ENCODE measurements around the gene SLC5A10. TPM values are rescaled to one million over a fixed set of nuclear protein-coding genes. Genes with fewer than 3 reads are reported as not detected.
"Not testable (repeated sequence)": the region's sequence is repeated elsewhere in the genome, so short reads cannot be mapped to it uniquely, and the experiment has no call there.

SLC5A10 gene
- total RNA-seq, 6 donors from 2014 or later = not detected

DNA sequence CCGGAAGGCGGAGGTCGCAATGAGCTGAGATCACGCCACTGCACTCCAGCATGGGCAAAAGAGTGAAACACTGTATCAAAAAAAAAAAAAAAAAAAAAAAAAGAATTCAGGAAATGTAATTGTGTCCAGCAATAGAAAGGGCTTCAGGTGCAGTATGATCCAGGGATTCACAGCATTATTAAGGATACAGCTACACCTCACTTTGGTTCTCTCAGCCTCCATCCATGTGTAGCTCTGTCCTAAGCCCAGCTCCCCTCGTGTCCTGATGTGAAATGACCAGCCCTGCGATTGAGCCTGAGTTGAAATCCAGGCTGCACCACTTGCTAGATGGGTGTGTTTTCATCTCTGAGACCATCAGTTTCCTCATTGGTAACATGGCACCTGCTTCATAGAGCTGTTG is 3.0 kb downstream of the SLC5A10 start:
- DNase-seq = no peak
- Histone ChIP-seq H3K36me3 (no peaks in the 10 kb centered on the region), H3K4me3 (no peak overlapping the region), H3K4me1 (no peaks in the 10 kb centered on the region), H3K27ac (no peak overlapping the region), H3K9me3 (no peaks in the 10 kb centered on the region), H3K27me3 (no peaks in the 10 kb centered on the region)
- TF ChIP-seq EP300 (IDR thresholded peaks at IDR 0.05) (no peak), POLR2A (IDR thresholded peaks at IDR 0.05) (no peak), POLR2AphosphoS5 (IDR thresholded peaks at IDR 0.05) (no peak)
- TF ChIP-seq, protein P1, sequence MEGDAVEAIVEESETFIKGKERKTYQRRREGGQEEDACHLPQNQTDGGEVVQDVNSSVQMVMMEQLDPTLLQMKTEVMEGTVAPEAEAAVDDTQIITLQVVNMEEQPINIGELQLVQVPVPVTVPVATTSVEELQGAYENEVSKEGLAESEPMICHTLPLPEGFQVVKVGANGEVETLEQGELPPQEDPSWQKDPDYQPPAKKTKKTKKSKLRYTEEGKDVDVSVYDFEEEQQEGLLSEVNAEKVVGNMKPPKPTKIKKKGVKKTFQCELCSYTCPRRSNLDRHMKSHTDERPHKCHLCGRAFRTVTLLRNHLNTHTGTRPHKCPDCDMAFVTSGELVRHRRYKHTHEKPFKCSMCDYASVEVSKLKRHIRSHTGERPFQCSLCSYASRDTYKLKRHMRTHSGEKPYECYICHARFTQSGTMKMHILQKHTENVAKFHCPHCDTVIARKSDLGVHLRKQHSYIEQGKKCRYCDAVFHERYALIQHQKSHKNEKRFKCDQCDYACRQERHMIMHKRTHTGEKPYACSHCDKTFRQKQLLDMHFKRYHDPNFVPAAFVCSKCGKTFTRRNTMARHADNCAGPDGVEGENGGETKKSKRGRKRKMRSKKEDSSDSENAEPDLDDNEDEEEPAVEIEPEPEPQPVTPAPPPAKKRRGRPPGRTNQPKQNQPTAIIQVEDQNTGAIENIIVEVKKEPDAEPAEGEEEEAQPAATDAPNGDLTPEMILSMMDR (IDR thresholded peaks at IDR 0.05) = no peak
- WGBS, 2 donors = 94 to 97% methylated on average over 6 of the region's 6 CpGs
- ATAC-seq (ENCODE audit: low FRiP score in 2 of 2) = no peak

DNA sequence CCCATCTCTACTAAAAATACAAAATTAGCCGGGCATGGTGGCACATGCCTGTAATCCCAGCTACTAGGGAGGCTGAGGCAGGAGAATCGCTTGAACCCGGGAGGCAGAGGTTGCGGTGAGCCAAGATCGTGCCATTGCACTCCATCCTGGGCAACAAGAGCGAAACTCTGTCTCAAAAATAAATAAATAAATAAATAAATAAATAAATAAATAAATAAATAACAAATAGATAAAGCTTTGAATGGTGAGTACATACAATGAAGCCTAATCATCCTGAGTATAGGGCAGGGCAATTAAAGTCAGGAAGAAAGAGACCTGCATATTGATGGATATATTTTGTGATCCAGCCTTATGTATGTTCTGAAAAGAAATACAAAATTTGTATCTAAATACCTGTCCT is 4.1 kb downstream of the SLC5A10 start:
- H3K4me3 ChIP-seq; H3K27ac ChIP-seq; H3K9me3 ChIP-seq; H3K27me3 ChIP-seq; DNase-seq; H3K36me3 ChIP-seq; H3K4me1 ChIP-seq; ATAC-seq (ENCODE audit: low FRiP score in 2 of 2): not testable (repeated sequence)
- 92 to 97% methylated on average over 6 of the region's 6 CpGs for WGBS, 2 donors

DNA sequence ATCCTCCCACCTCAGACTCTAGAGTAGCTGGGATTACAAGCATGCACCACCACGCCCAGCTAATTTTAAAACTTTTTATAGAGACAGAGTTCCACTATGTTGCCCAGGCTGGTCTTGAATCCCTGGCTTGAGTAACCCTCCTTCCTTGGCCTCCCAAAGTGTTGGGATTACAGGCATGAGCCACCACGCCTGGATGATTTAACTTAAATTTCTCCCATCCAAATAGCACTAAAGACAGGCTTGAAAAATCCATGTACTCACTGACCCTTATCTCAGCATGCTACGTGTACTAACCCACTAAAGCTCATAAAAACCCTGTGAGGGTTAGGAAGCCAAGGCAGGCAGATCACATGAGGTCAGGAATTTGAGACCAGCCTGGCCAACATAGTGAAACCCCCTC is 4.6 kb downstream of the SLC5A10 start:
- ATAC-seq (ENCODE audit: low FRiP score in 2 of 2) = no peak
- TF ChIP-seq, protein P1 (IDR thresholded peaks at IDR 0.05) = no peak
- TF ChIP-seq POLR2A (IDR thresholded peaks at IDR 0.05) = no peak

DNA sequence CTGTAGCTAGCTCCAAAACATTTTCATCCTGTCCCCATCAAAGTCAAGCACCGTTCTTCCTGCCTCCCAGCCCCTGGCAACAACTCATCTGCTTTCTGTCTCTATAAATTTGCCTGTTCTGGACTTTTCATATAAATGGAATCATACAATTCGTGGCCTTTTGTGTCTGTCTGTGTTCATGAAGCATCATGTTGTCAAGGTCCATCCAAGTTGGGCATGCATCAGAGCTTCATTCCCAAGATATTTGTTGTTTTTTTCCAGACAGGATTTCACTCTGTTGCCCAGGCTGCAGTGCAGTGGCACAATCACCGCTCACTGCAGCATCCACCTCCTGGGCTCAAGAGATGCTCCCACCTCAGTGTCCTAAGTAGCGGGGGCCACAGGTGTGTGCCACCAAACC is 5.9 kb downstream of the SLC5A10 start:
- 91 to 93% methylated on average over 4 of the region's 4 CpGs for WGBS, 2 donors
- no peak for DNase-seq

More for the DNA sequence above, 4.6 kb downstream of the SLC5A10 start:
- Histone ChIP-seq H3K36me3 (no peaks in the 10 kb centered on the region), H3K4me3 (no peak overlapping the region), H3K27ac (no peak overlapping the region), H3K4me1 (peaks cover 0 to 7% (median 1%) of the 10 kb centered on the region in 4 donors), H3K9me3 (no peaks in the 10 kb centered on the region), H3K27me3 (no peaks in the 10 kb centered on the region)
- 93% methylated on average over 3 of the region's 3 CpGs for WGBS, 2 donors
- DNase-seq = no peak

DNA sequence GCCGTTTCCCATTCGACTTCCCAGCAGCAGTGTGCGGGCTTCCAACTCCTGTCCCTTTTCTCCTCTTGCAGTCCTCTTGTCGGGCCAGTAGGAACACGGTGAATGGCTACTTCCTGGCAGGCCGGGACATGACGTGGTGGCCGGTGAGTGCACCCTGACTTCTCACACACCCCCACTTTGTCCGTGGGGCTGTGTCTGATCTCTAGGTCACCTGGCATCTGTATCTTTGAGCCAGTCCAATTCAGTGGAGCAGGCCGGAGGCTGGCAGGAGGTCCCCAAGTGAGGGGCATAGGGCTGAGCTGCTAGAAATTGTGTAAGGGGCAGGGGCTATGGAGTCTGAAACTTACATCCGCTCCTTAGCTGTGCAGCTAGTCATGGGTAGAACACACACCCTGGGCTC is 6.6 kb downstream of the SLC5A10 start:
- H3K4me3 ChIP-seq = no peak overlapping the region
- ATAC-seq (ENCODE audit: low FRiP score in 2 of 2) (no peak), DNase-seq (no peak)
- no peaks in the 10 kb centered on the region for H3K9me3 ChIP-seq
- H3K36me3 ChIP-seq = no peaks in the 10 kb centered on the region
- H3K27ac ChIP-seq = no peak overlapping the region
- TF ChIP-seq EP300 (IDR thresholded peaks at IDR 0.05) = no peak
- no peak for TF ChIP-seq POLR2A (IDR thresholded peaks at IDR 0.05)
- TF ChIP-seq, protein P1 (IDR thresholded peaks at IDR 0.05) = no peak
- TF ChIP-seq POLR2AphosphoS5 (IDR thresholded peaks at IDR 0.05) = no peak
- no peaks in the 10 kb centered on the region for H3K27me3 ChIP-seq
- H3K4me1 ChIP-seq = peaks cover 0 to 7% (median 1%) of the 10 kb centered on the region in 4 donors
- WGBS, 2 donors = 80 to 94% methylated on average over 10 to 11 of the region's 11 CpGs

More for the DNA sequence above, 5.9 kb downstream of the SLC5A10 start:
- Histone ChIP-seq H3K36me3 (no peaks in the 10 kb centered on the region), H3K9me3 (no peaks in the 10 kb centered on the region), H3K27me3 (no peaks in the 10 kb centered on the region), H3K27ac (no peak overlapping the region), H3K4me3 (no peak overlapping the region), H3K4me1 (peaks cover 0 to 7% (median 1%) of the 10 kb centered on the region in 4 donors)
- TF ChIP-seq POLR2A (IDR thresholded peaks at IDR 0.05) (no peak), EP300 (IDR thresholded peaks at IDR 0.05) (no peak), POLR2AphosphoS5 (IDR thresholded peaks at IDR 0.05) (no peak)
- TF ChIP-seq, protein P1 (IDR thresholded peaks at IDR 0.05) = no peak
- no peak for ATAC-seq (ENCODE audit: low FRiP score in 2 of 2)
